ENCODE measurements around the gene THTPA.
A peak's percentile ranks its signal among the peaks of the same experiment; 100 is the strongest.

Gene THTPA

DNA sequence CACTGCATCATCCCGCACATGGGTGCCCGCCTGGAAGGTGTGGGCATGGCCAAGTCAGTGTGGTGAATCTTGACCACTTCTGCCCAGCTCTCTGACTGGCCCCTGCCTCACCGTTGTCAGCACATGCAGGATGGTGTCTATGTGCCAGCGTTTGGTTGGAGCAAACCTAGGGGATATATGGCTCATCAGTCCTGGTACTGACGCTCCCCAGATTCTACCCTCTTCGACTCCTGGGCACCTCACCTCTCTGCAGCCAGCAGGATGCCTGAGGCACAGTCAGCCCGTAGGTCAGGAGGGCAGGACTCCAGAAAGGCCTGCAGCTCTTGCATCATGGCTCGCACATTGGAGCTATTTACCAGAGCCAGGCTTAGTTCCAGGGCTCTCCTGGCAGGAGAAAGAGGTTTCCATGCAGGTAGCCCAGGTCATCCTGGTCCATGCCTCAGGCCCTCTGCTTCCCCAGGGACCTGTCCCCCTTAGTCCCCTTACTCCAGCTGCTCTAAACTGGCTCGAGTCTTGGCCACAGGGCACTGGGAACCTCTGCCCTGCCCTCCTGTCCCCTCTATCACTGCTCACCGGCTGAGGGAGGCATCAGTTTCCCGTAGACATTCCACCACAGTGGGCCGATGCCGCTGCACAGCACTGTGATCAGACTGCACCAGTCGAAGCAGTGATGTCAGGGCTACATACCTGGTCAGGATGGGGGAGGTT, 7.6 kb downstream of the THTPA start:
- no peak for TF ChIP-seq MAX (IDR thresholded peaks at IDR 0.05)
- no peak for TF ChIP-seq CREB1 (IDR thresholded peaks at IDR 0.05; ENCODE audit: low read depth)
- TF ChIP-seq, protein P1, sequence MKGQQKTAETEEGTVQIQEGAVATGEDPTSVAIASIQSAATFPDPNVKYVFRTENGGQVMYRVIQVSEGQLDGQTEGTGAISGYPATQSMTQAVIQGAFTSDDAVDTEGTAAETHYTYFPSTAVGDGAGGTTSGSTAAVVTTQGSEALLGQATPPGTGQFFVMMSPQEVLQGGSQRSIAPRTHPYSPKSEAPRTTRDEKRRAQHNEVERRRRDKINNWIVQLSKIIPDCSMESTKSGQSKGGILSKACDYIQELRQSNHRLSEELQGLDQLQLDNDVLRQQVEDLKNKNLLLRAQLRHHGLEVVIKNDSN (IDR thresholded peaks at IDR 0.05), result no peak

GRCh38 chr14:23564181-23564812, 8.2 kb downstream of the THTPA start:
- TF ChIP-seq RAD21 (IDR thresholded peaks at IDR 0.05; ENCODE audit: low read depth) (no peak), NFIC (IDR thresholded peaks at IDR 0.05) (no peak), TAF1 (IDR thresholded peaks at IDR 0.05; ENCODE audit: low read depth) (no peak), EGR1 (IDR thresholded peaks at IDR 0.05) (no peak)

- TF ChIP-seq NFIC (IDR thresholded peaks at IDR 0.05), result no peak
- TF ChIP-seq EGR1 (IDR thresholded peaks at IDR 0.05), result no peak
- TF ChIP-seq TCF12 (IDR thresholded peaks at IDR 0.05; ENCODE audit: low read depth), result no peak
- TF ChIP-seq FOXM1 (IDR thresholded peaks at IDR 0.05; ENCODE audit: borderline replicate concordance, low read depth), result no peak
- no peak for TF ChIP-seq TEAD4 (IDR thresholded peaks at IDR 0.05)
- no peak for TF ChIP-seq RAD21 (IDR thresholded peaks at IDR 0.05; ENCODE audit: low read depth)
- no peak for TF ChIP-seq ZBTB7A (IDR thresholded peaks at IDR 0.05; ENCODE audit: low read depth)
These were observed 8.8 kb downstream of the THTPA start for GRCh38 chr14:23564876-23565275.

DNA sequence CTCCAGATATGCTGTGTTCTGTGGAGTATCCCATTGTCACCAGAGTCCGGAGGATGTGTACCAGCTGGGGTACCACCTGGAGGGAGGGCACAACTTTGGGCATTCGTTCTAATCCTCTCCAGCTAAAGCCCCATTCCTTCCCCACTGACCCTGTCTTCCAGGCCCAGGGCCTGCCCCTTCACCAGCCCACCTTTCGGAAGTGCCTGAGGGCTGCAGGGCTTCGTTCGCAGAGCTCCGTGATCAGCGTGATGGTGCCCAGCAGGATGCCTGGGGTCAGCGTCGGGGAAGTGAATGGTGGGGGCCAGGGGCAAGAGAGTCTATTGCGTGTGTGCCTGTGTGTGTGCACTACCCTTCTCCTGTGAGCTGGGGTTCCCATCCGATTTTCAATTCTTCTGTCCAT, 9.6 kb downstream of the THTPA start:
- TF ChIP-seq CREB1 (IDR thresholded peaks at IDR 0.05; ENCODE audit: low read depth) (no peak), CEBPB (IDR thresholded peaks at IDR 0.05) (no peak), FOXM1 (IDR thresholded peaks at IDR 0.05; ENCODE audit: borderline replicate concordance, low read depth) (no peak), TAF1 (IDR thresholded peaks at IDR 0.05; ENCODE audit: low read depth) (no peak), MAX (IDR thresholded peaks at IDR 0.05) (no peak), EGR1 (IDR thresholded peaks at IDR 0.05) (no peak), TEAD4 (IDR thresholded peaks at IDR 0.05) (no peak), RAD21 (IDR thresholded peaks at IDR 0.05; ENCODE audit: low read depth) (no peak), NFIC (IDR thresholded peaks at IDR 0.05) (no peak), ZBTB7A (IDR thresholded peaks at IDR 0.05; ENCODE audit: low read depth) (no peak), REST (IDR thresholded peaks at IDR 0.05; ENCODE audit: low read depth) (no peak), YY1 (IDR thresholded peaks at IDR 0.05; ENCODE audit: low read depth) (no peak), EP300 (IDR thresholded peaks at IDR 0.05; ENCODE audit: borderline replicate concordance) (no peak), TCF12 (IDR thresholded peaks at IDR 0.05; ENCODE audit: low read depth) (no peak)
- TF ChIP-seq, protein P1 (IDR thresholded peaks at IDR 0.05), result no peak

- no peak for TF ChIP-seq MAX (IDR thresholded peaks at IDR 0.05)
- TF ChIP-seq YY1 (IDR thresholded peaks at IDR 0.05; ENCODE audit: low read depth), result no peak
- no peak for TF ChIP-seq EP300 (IDR thresholded peaks at IDR 0.05; ENCODE audit: borderline replicate concordance)
- TF ChIP-seq, protein P1 (IDR thresholded peaks at IDR 0.05), result no peak
- TF ChIP-seq TEAD4 (IDR thresholded peaks at IDR 0.05), result no peak
- no peak for TF ChIP-seq CREB1 (IDR thresholded peaks at IDR 0.05; ENCODE audit: low read depth)
- TF ChIP-seq TAF1 (IDR thresholded peaks at IDR 0.05; ENCODE audit: low read depth), result no peak
- no peak for TF ChIP-seq TCF12 (IDR thresholded peaks at IDR 0.05; ENCODE audit: low read depth)
- no peak for TF ChIP-seq CEBPB (IDR thresholded peaks at IDR 0.05)
- TF ChIP-seq RAD21 (IDR thresholded peaks at IDR 0.05; ENCODE audit: low read depth), result no peak
- TF ChIP-seq NFIC (IDR thresholded peaks at IDR 0.05), result no peak
These were observed 10.2 kb downstream of the THTPA start for GRCh38 chr14:23566112-23566777.

- TF ChIP-seq ZBTB7A (IDR thresholded peaks at IDR 0.05; ENCODE audit: low read depth) (no peak), MAX (IDR thresholded peaks at IDR 0.05) (0 out of 2 replicates have a peak, but pooled peaks have one; percentile 56)
These were observed 10.7 kb downstream of the THTPA start for GRCh38 chr14:23566778-23567185.

Data from Ishikawa (cell line).